Breast epithelium (tissue), 4 donors: Measurements from ENCODE around the gene MYBPC3. TPM values are rescaled to one million over a fixed set of nuclear protein-coding genes. Genes with fewer than 3 reads are reported as not detected.

Source experiments
- DNase-seq, 2 donors: peaks; one replicate each; pipeline ENCODE4 v3.0.0-alpha.2; 2019; ENCODE audit warnings: low spot score in 2 of 2
- H3K27ac ChIP-seq, 2 donors: fragments of 200-600 bp; sonication (generic) in 1 of 2; one replicate each; pipeline ENCODE4 v1.5.1; 2016 to 2019; ENCODE audit warnings: mild to moderate bottlenecking in 1 of 2
- H3K27me3 ChIP-seq, 2 donors: fragments of 200-600 bp; sonication (generic) in 1 of 2; one replicate each; pipeline versions ENCODE4 v1.5.1 to v1.6.0; 2017 to 2019; ENCODE audit warnings: control low read depth in 1 of 2, mild to moderate bottlenecking in 1 of 2
- H3K36me3 ChIP-seq: fragments of 200-600 bp; one replicate; pipeline ENCODE4 v1.5.1; 2019
- H3K4me1 ChIP-seq, 2 donors: fragments of 200-600 bp; sonication (generic); one replicate each; pipeline ENCODE4 v1.5.1; 2016 to 2019; ENCODE audit warnings: control low read depth in 1 of 2
- H3K4me3 ChIP-seq, 3 donors: fragments of 200-600 bp; sonication (generic); 1 replicate in 2 of 3; 2 replicates in 1 of 3; pipeline ENCODE4 v1.5.1; 2016 to 2019; ENCODE audit warnings: mild to moderate bottlenecking in 3 of 3, moderate library complexity in 2 of 3
- H3K9me3 ChIP-seq, 2 donors: fragments of 200-600 bp; sonication (generic) in 1 of 2; one replicate each; pipeline ENCODE4 v1.5.1; 2016 to 2019; ENCODE audit warnings: control low read depth in 1 of 2
- CTCF ChIP-seq, 3 donors: fragments of 450-650 bp; IDR thresholded peaks; one replicate each; pipeline ENCODE4 v1.5.1; 2016 to 2017; ENCODE audit warnings: antibody characterized with exemption in 3 of 3, mild to moderate bottlenecking in 3 of 3, moderate library complexity in 3 of 3
- POLR2A ChIP-seq: fragments of 450-650 bp; IDR thresholded peaks from one replicate; pipeline ENCODE4 v1.6.1; 2016; ENCODE audit warnings: antibody characterized with exemption, mild to moderate bottlenecking, moderate library complexity
- POLR2AphosphoS5 ChIP-seq, 3 donors: sonication (generic); formaldehyde crosslinking; IDR thresholded peaks; one replicate each; pipeline ENCODE4 v1.6.1; 2017; ENCODE audit warnings: antibody characterized with exemption in 3 of 3
- intact Hi-C: fragments of 100-400 bp; cut with DNase I; formaldehyde crosslinking; loops from one replicate; pipeline ENCODE4 v1.15.1; 2023; ENCODE audit warnings: low total_unique reads
- total RNA-seq, 3 donors: library from RNA; depleted of rRNA; stranded (reverse); fragments of >200 nt; gene quantifications; one replicate each; pipeline ENCODE4 v1.1.0, GENCODE V29; 2016

The MYBPC3 gene
- total RNA-seq, 3 donors from 2014 or later: under 0.01 TPM; not detected in 1

- H3K27ac ChIP-seq: peak overlapping the region; percentile 38 to 54
- no peaks in the 10 kb centered on the region for H3K4me1 ChIP-seq
- no peak for DNase-seq
- intact Hi-C loops: no loop called here
- no peaks in the 10 kb centered on the region for H3K27me3 ChIP-seq
- H3K4me3 ChIP-seq: no peak overlapping the region
- H3K9me3 ChIP-seq: no peaks in the 10 kb centered on the region
- TF ChIP-seq CTCF (IDR thresholded peaks at IDR 0.05): no peak
- TF ChIP-seq POLR2AphosphoS5 (IDR thresholded peaks at IDR 0.05): no peak
- no peak for TF ChIP-seq POLR2A
- no peaks in the 10 kb centered on the region for H3K36me3 ChIP-seq
These were observed 23.8 kb downstream of the MYBPC3 start for GRCh38 chr11:47328449-47329390.

- no peaks in the 10 kb centered on the region for H3K36me3 ChIP-seq
- no peaks in the 10 kb centered on the region for H3K9me3 ChIP-seq
- H3K4me1 ChIP-seq: no peaks in the 10 kb centered on the region
- intact Hi-C loops: no loop called here
- H3K4me3 ChIP-seq: no peak overlapping the region
- no peak for TF ChIP-seq POLR2A
- TF ChIP-seq POLR2AphosphoS5 (IDR thresholded peaks at IDR 0.05): no peak
- TF ChIP-seq CTCF (IDR thresholded peaks at IDR 0.05): no peak
- H3K27ac ChIP-seq: no peak overlapping the region
- DNase-seq: no peak
- H3K27me3 ChIP-seq: no peaks in the 10 kb centered on the region
These were observed 24.6 kb downstream of the MYBPC3 start for GRCh38 chr11:47327949-47328348.

GRCh38 chr11:47327025-47327424, 25.5 kb downstream of the MYBPC3 start:
- Histone ChIP-seq H3K9me3 (no peaks in the 10 kb centered on the region), H3K27ac (no peak overlapping the region), H3K4me1 (no peaks in the 10 kb centered on the region), H3K4me3 (no peak overlapping the region), H3K27me3 (no peaks in the 10 kb centered on the region), H3K36me3 (no peaks in the 10 kb centered on the region)
- DNase-seq: no peak
- intact Hi-C loops: no loop called here
- TF ChIP-seq POLR2AphosphoS5 (IDR thresholded peaks at IDR 0.05): no peak
- TF ChIP-seq POLR2A: no peak
- TF ChIP-seq CTCF (IDR thresholded peaks at IDR 0.05): no peak

DNA sequence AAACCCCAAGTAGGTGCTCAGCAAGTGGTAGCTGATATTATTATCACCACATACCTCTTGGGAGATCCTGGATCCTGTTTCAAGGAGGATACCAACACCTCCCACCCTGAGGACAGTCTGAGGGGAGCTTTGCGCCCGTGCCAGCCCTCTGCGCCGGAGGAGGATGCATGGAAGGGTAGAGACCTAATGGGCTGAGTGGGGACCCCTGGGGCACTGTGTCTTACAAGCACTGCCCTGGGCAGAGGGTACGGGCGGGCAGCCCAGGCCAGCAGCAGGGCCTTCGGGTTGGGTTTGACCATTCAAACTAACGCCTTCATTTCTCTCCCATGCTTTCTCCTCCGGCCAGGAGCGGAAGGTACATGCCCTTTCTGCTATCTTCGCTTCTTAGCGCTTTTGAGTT, 26.3 kb downstream of the MYBPC3 start:
- H3K9me3 ChIP-seq: no peaks in the 10 kb centered on the region
- TF ChIP-seq POLR2AphosphoS5 (IDR thresholded peaks at IDR 0.05) (no peak), POLR2A (no peak), CTCF (IDR thresholded peaks at IDR 0.05) (no peak)
- no peaks in the 10 kb centered on the region for H3K27me3 ChIP-seq
- intact Hi-C loops: no loop called here
- no peak overlapping the region for H3K27ac ChIP-seq
- no peaks in the 10 kb centered on the region for H3K36me3 ChIP-seq
- no peak overlapping the region for H3K4me3 ChIP-seq
- H3K4me1 ChIP-seq: no peaks in the 10 kb centered on the region
- DNase-seq: no peak

GRCh38 chr11:47325271-47326041, 27.0 kb downstream of the MYBPC3 start:
- Histone ChIP-seq H3K36me3 (no peaks in the 10 kb centered on the region), H3K4me3 (no peak overlapping the region), H3K4me1 (no peaks in the 10 kb centered on the region), H3K27ac (no peak overlapping the region), H3K9me3 (no peaks in the 10 kb centered on the region), H3K27me3 (no peaks in the 10 kb centered on the region)
- intact Hi-C loops: no loop called here
- TF ChIP-seq CTCF (IDR thresholded peaks at IDR 0.05) (no peak), POLR2A (no peak), POLR2AphosphoS5 (IDR thresholded peaks at IDR 0.05) (no peak)
- no peak for DNase-seq
